H9 (cell line): ENCODE measurements around the gene HCRTR2. TPM values are rescaled to one million over a fixed set of nuclear protein-coding genes. Genes with fewer than 3 reads are reported as not detected.

Experiments
- DNase-seq: peaks from one replicate; pipeline ENCODE4 v3.0.0-alpha.2; 2017
- H2AFZ ChIP-seq: one replicate; pipeline ENCODE4 v1.6.1; 2013; ENCODE audit warnings: mild to moderate bottlenecking, low read length, control low read depth, moderate library complexity
- H2AK5ac ChIP-seq: 2 replicates; pipeline ENCODE4 v1.6.1; 2013; ENCODE audit warnings: low read length, control low read depth, mixed read lengths; ENCODE audit not compliant: insufficient read length
- H2BK120ac ChIP-seq: one replicate; pipeline ENCODE4 v1.6.1; 2013; ENCODE audit warnings: low read depth, mild to moderate bottlenecking, low read length, control low read depth, inconsistent platforms; ENCODE audit not compliant: poor library complexity, severe bottlenecking
- H2BK12ac ChIP-seq: 2 replicates; pipeline ENCODE4 v1.6.1; 2013; ENCODE audit warnings: low read length, control low read depth, mixed read lengths, low read depth; ENCODE audit not compliant: insufficient read length
- H2BK15ac ChIP-seq: 2 replicates; pipeline ENCODE4 v1.6.1; 2013; ENCODE audit warnings: low read depth, low read length, control low read depth
- H2BK20ac ChIP-seq: one replicate; pipeline ENCODE4 v1.6.1; 2013; ENCODE audit warnings: low read depth, mild to moderate bottlenecking, low read length, control low read depth, inconsistent platforms; ENCODE audit not compliant: poor library complexity, severe bottlenecking
- H2BK5ac ChIP-seq: 2 replicates; pipeline ENCODE4 v1.6.1; 2013; ENCODE audit warnings: low read length, control low read depth, mixed read lengths; ENCODE audit not compliant: insufficient read length
- H3K14ac ChIP-seq: 2 replicates; pipeline ENCODE4 v1.6.1; 2013; ENCODE audit warnings: low read length, control low read depth; ENCODE audit not compliant: insufficient read depth
- H3K18ac ChIP-seq: 2 replicates; pipeline ENCODE4 v1.6.1; 2013; ENCODE audit warnings: low read depth, mild to moderate bottlenecking, mixed read lengths, low read length, control low read depth; ENCODE audit not compliant: insufficient read length
- H3K23ac ChIP-seq: 2 replicates; pipeline ENCODE4 v1.6.1; 2013; ENCODE audit warnings: low read length, control low read depth, mixed read lengths, low read depth; ENCODE audit not compliant: insufficient read length
- H3K23me2 ChIP-seq: 2 replicates; pipeline ENCODE4 v1.6.1; 2013; ENCODE audit warnings: low read depth, mild to moderate bottlenecking, mixed read lengths, low read length, control low read depth; ENCODE audit not compliant: insufficient read length, poor library complexity, severe bottlenecking
- H3K27ac ChIP-seq: 2 replicates; pipeline ENCODE4 v1.5.1; 2013; ENCODE audit warnings: low read length, control low read depth, mixed read lengths, low read depth; ENCODE audit not compliant: insufficient read length
- H3K27me3 ChIP-seq: 2 replicates; pipeline ENCODE4 v1.6.1; 2013; ENCODE audit warnings: low read length, control low read depth, inconsistent platforms; ENCODE audit not compliant: insufficient read depth
- H3K4ac ChIP-seq: 2 replicates; pipeline ENCODE4 v1.6.1; 2013; ENCODE audit warnings: low read depth, mild to moderate bottlenecking, control low read depth, inconsistent platforms, low read length, moderate library complexity
- H3K4me1 ChIP-seq: 2 replicates; pipeline ENCODE4 v1.6.1; 2013; ENCODE audit warnings: low read length, control low read depth, inconsistent platforms; ENCODE audit not compliant: insufficient read depth
- H3K4me2 ChIP-seq: 2 replicates; pipeline ENCODE4 v1.6.1; 2013; ENCODE audit warnings: low read length, control low read depth, mixed read lengths; ENCODE audit not compliant: insufficient read length, insufficient read depth
- H3K56ac ChIP-seq: 2 replicates; pipeline ENCODE4 v1.6.1; 2013; ENCODE audit warnings: low read depth, mild to moderate bottlenecking, mixed read lengths, low read length, control low read depth; ENCODE audit not compliant: insufficient read length
- H3K79me1 ChIP-seq: 2 replicates; pipeline ENCODE4 v1.6.1; 2013; ENCODE audit warnings: low read depth, mild to moderate bottlenecking, moderate library complexity, low read length, control low read depth, inconsistent platforms; ENCODE audit not compliant: insufficient read depth, poor library complexity, severe bottlenecking
- H3K79me2 ChIP-seq: 2 replicates; pipeline ENCODE4 v1.6.1; 2013; ENCODE audit warnings: low read length, control low read depth, inconsistent platforms; ENCODE audit not compliant: insufficient read depth
- H3K9ac ChIP-seq: 2 replicates; pipeline ENCODE4 v1.6.1; 2013; ENCODE audit warnings: low read length, control low read depth, mixed read lengths; ENCODE audit not compliant: insufficient read length; ENCODE audit errors: extremely low read depth
- H3K9me3 ChIP-seq: one replicate; pipeline ENCODE4 v1.6.1; 2013; ENCODE audit warnings: low read depth, low read length, inconsistent platforms; ENCODE audit not compliant: control insufficient read depth
- H3T11ph ChIP-seq: one replicate; pipeline ENCODE4 v1.6.1; 2013; ENCODE audit warnings: mild to moderate bottlenecking, low read length, control low read depth, inconsistent platforms
- H4K20me1 ChIP-seq: one replicate; pipeline ENCODE4 v1.6.1; 2013; ENCODE audit not compliant: control insufficient read depth, insufficient read length, insufficient read depth
- H4K5ac ChIP-seq: 2 replicates; pipeline ENCODE4 v1.6.1; 2013; ENCODE audit warnings: low read depth, mild to moderate bottlenecking, mixed read lengths, low read length, control low read depth; ENCODE audit not compliant: insufficient read length
- H4K8ac ChIP-seq: replicated peaks from 2 replicates; pipeline ENCODE4 v1.6.1; 2013; ENCODE audit warnings: low read length, control low read depth, mixed read lengths, low read depth; ENCODE audit not compliant: insufficient read length
- H4K91ac ChIP-seq: 2 replicates; pipeline ENCODE4 v1.6.1; 2013; ENCODE audit warnings: low read depth, mild to moderate bottlenecking, moderate library complexity, mixed read lengths, low read length, control low read depth; ENCODE audit not compliant: insufficient read length
- H3K27ac Mint-ChIP-seq, 3 experiments: 2 replicates in 2 of 3; 3 replicates in 1 of 3; pipeline ENCODE4 v1.8.0; 2020 to 2021; ENCODE audit warnings: mixed read lengths in 3 of 3, mild to moderate bottlenecking in 1 of 3, moderate library complexity in 1 of 3
- H3K27me3 Mint-ChIP-seq: 2 replicates; pipeline ENCODE4 v1.8.0; 2021; ENCODE audit warnings: low read depth, mild to moderate bottlenecking, moderate library complexity, mixed read lengths
- H3K36me3 Mint-ChIP-seq, 3 experiments: 2 replicates in 2 of 3; 3 replicates in 1 of 3; pipeline ENCODE4 v1.8.0; 2020 to 2021; ENCODE audit warnings: low read depth in 3 of 3, mixed read lengths in 3 of 3; ENCODE audit not compliant: insufficient read depth in 1 of 3
- H3K4me1 Mint-ChIP-seq, 2 experiments: 2 replicates each; pipeline ENCODE4 v1.8.0; 2020; ENCODE audit warnings: mixed read lengths in 2 of 2
- H3K4me3 Mint-ChIP-seq, 2 experiments: 2 replicates in 1 of 2; 3 replicates in 1 of 2; pipeline ENCODE4 v1.8.0; 2020 to 2021; ENCODE audit warnings: mild to moderate bottlenecking in 2 of 2, mixed read lengths in 2 of 2, moderate library complexity in 1 of 2
- H3K9me3 Mint-ChIP-seq, 2 experiments: 2 replicates in 1 of 2; 3 replicates in 1 of 2; pipeline ENCODE4 v1.8.0; 2020; ENCODE audit warnings: mild to moderate bottlenecking in 2 of 2, mixed read lengths in 2 of 2, moderate library complexity in 1 of 2
- CTCF ChIP-seq: fragments of 200-600 bp; sonication (generic); conservative IDR thresholded peaks from 3 replicates; pipeline ENCODE4 v1.8.0; 2021; ENCODE audit warnings: antibody characterized with exemption, mild to moderate bottlenecking
- WGBS: extraction: QIAGEN DNeasy Blood & Tissue Kit; methylation state at CpG from one replicate; pipeline ENCODE4 v1.1.7; 2013; ENCODE audit warnings: missing lambda C conversion rate, low lambda C conversion rate, mixed read lengths; ENCODE audit not compliant: insufficient read length; ENCODE audit errors: extremely low coverage; 5-methylcytosine and 5-hydroxymethylcytosine counted together
- total RNA-seq: library from RNA; stranded (reverse); gene quantifications from 2 replicates; pipeline ENCODE4 v1.2.1, GENCODE V29; 2021

The HCRTR2 gene
- total RNA-seq, 1 experiment from 2014 or later = not detected

DNA sequence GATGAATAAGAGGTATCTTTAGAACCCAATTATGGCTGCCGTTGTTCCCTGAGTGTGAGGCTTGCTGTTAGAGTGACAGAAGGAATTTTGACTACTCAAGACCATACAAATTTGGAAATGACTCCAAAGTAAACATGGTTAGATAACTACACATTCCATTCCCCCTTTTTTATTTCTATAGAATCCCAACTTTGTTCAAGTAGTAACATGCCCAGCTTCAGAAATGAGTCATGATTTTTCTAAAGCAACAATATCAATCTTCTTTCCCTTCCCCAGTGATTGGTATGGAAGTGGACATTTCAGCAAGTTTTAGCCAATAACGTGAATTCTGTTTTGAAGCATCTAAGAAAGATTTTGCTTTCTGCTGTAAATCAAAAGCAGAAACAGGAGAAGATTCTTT is 37.8 kb downstream of the HCRTR2 start:
- H3K36me3 Mint-ChIP-seq = peaks cover 0 to 7% (median 2%) of the 10 kb centered on the region in 3 experiments; a peak in 3 of 7 replicates
- DNase-seq = no peak
- WGBS = no CpG with 5 or more reads among the region's 2 CpGs

More for the DNA sequence above, 37.8 kb downstream of the HCRTR2 start:
- Histone ChIP-seq H2AK5ac (no peak overlapping the region), H4K8ac (no peak overlapping the region), H3K4me1 (no peaks in the 10 kb centered on the region), H3K23me2 (no peaks in the 10 kb centered on the region), H4K5ac (no peak overlapping the region), H3K4ac (no peak overlapping the region), H4K20me1 (no peaks in the 10 kb centered on the region), H3K9me3 (no peaks in the 10 kb centered on the region), H3K23ac (no peak overlapping the region), H3K27ac (no peak overlapping the region), H2BK20ac (no peak overlapping the region), H3K18ac (no peak overlapping the region), H3T11ph (no peak overlapping the region), H2AFZ (no peak overlapping the region), H3K4me2 (no peak overlapping the region), H3K14ac (no peak overlapping the region), H3K27me3 (no peaks in the 10 kb centered on the region), H2BK12ac (no peak overlapping the region), H3K9ac (no peak overlapping the region), H2BK15ac (no peak overlapping the region), H3K79me1 (no peaks in the 10 kb centered on the region), H4K91ac (no peak overlapping the region), H3K79me2 (no peaks in the 10 kb centered on the region), H2BK5ac (no peak overlapping the region), H2BK120ac (no peak overlapping the region), H3K56ac (no peak overlapping the region)
- Mint-ChIP-seq H3K4me1 (0 out of 4 replicates have a peak, but pooled peaks cover 0 to 4% of the 10 kb centered on the region in 2 experiments), H3K27ac (no peak overlapping the region), H3K27me3 (no peaks in the 10 kb centered on the region), H3K9me3 (peaks cover 5 to 15% of the 10 kb centered on the region in 2 experiments; a peak in 4 of 5 replicates), H3K4me3 (no peak overlapping the region)
- no peak for TF ChIP-seq CTCF
